OCI-LY3 (cell line): ENCODE data around the gene DCC.

Source experiments
- EZH2phosphoT487 ChIP-seq: fragments of 200-600 bp; shearing (Covaris generic); IDR thresholded peaks from 2 replicates; pipeline ENCODE4 v1.6.1; 2018; ENCODE audit warnings: antibody characterized with exemption, mixed run types, low read depth
- TF ChIP-seq, protein P1 (sequence below): fragments of 200-600, 300-600 bp; sonication (generic); IDR thresholded peaks from 2 replicates; pipeline ENCODE4 v1.5.1; 2014; ENCODE audit warnings: antibody characterized with exemption, low read length, low read depth

- TF ChIP-seq, protein P1, sequence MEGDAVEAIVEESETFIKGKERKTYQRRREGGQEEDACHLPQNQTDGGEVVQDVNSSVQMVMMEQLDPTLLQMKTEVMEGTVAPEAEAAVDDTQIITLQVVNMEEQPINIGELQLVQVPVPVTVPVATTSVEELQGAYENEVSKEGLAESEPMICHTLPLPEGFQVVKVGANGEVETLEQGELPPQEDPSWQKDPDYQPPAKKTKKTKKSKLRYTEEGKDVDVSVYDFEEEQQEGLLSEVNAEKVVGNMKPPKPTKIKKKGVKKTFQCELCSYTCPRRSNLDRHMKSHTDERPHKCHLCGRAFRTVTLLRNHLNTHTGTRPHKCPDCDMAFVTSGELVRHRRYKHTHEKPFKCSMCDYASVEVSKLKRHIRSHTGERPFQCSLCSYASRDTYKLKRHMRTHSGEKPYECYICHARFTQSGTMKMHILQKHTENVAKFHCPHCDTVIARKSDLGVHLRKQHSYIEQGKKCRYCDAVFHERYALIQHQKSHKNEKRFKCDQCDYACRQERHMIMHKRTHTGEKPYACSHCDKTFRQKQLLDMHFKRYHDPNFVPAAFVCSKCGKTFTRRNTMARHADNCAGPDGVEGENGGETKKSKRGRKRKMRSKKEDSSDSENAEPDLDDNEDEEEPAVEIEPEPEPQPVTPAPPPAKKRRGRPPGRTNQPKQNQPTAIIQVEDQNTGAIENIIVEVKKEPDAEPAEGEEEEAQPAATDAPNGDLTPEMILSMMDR: no peak
- no peak for TF ChIP-seq EZH2phosphoT487
These were observed 2.7 kb upstream of the DCC start for GRCh38 chr18:52337276-52337675.
